GM12891 (cell line): ENCODE results near the gene ANKRD44.

ENCODE experiments used
- PAX5 ChIP-seq: IDR thresholded peaks from 2 replicates; pipeline ENCODE4 v1.6.1; 2011; ENCODE audit warnings: low read length, moderate library complexity, mild to moderate bottlenecking; ENCODE audit not compliant: insufficient read depth, severe bottlenecking
- POLR2A ChIP-seq: IDR thresholded peaks from 2 replicates; pipeline ENCODE4 v1.6.1; 2011; ENCODE audit warnings: low read depth, low read length, control low read depth
- POLR2AphosphoS5 ChIP-seq: IDR thresholded peaks from 2 replicates; pipeline ENCODE4 v1.6.1; 2011; ENCODE audit warnings: low read depth, low read length, control low read depth
- POU2F2 ChIP-seq: IDR thresholded peaks from 2 replicates; pipeline ENCODE4 v1.6.1; 2011; ENCODE audit warnings: low read depth, mild to moderate bottlenecking, control low read depth, low read length, moderate library complexity
- SPI1 ChIP-seq: IDR thresholded peaks from 2 replicates; pipeline ENCODE4 v1.6.1; 2011; ENCODE audit warnings: low read depth, low read length, control low read depth
- TAF1 ChIP-seq: IDR thresholded peaks from 2 replicates; pipeline ENCODE4 v1.6.1; 2011; ENCODE audit warnings: low read depth, low read length, control low read depth

DNA sequence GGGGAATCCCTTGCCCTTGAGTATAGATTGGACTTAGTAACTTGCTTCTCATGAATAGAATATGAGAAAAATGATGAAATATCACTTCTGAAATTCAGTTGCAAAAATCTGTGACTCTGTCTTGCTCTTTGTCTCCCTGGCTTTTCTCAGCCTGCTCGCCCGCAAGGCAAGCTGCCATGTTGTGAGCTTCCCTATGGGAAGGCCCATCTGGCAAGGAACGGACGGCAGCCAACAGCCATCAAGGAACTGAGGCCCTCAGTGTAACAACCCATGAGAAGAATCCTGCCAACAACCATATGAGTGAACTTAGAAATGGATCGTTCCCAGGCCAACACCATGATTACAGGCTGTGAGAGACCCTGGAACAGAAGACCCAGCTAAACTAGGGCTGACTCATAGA, 325.7 kb downstream of the ANKRD44 start:
- TF ChIP-seq POLR2A (no peak), POLR2AphosphoS5 (no peak), SPI1 (no peak), POU2F2 (no peak), TAF1 (no peak), PAX5 (no peak)
